ENCODE data around the gene MYBPH. TPM values are rescaled to one million over a fixed set of nuclear protein-coding genes. Genes with fewer than 3 reads are reported as not detected.

MYBPH gene
- total RNA-seq, 4 donors from 2014 or later: not detected

GRCh38 chr1:203131548-203132200, 44.0 kb downstream of the MYBPH start:
- no peak for DNase-seq (ENCODE audit: low spot score in 2 of 2)
- Histone ChIP-seq H3K27ac (no peak overlapping the region), H3K4me3 (no peak overlapping the region), H3K9me3 (no peaks in the 10 kb centered on the region), H3K36me3 (no peaks in the 10 kb centered on the region), H3K27me3 (peaks cover 0 to 8% of the 10 kb centered on the region in 2 donors), H3K4me1 (peaks cover 0 to 39% (median 13%) of the 10 kb centered on the region in 4 donors)
- no peak for TF ChIP-seq CTCF (IDR thresholded peaks at IDR 0.05)
- 92 to 93% methylated on average over 8 to 9 of the region's 9 CpGs for WGBS, 2 donors

GRCh38 chr1:203130358-203130985, 45.2 kb downstream of the MYBPH start:
- H3K36me3 ChIP-seq: no peaks in the 10 kb centered on the region
- H3K4me3 ChIP-seq: no peak overlapping the region
- TF ChIP-seq EP300 (IDR thresholded peaks at IDR 0.05) (no peak), POLR2A (IDR thresholded peaks at IDR 0.05) (no peak), CTCF (IDR thresholded peaks at IDR 0.05) (no peak)
- no peak for DNase-seq (ENCODE audit: low spot score in 2 of 2)
- no peaks in the 10 kb centered on the region for H3K9me3 ChIP-seq
- H3K27ac ChIP-seq: no peak overlapping the region
- peaks cover 0 to 46% (median 13%) of the 10 kb centered on the region in 4 donors for H3K4me1 ChIP-seq
- peaks cover 0 to 17% of the 10 kb centered on the region in 2 donors for H3K27me3 ChIP-seq
- WGBS, 2 donors: 73 to 89% methylated on average over 3 of the region's 3 CpGs

DNA sequence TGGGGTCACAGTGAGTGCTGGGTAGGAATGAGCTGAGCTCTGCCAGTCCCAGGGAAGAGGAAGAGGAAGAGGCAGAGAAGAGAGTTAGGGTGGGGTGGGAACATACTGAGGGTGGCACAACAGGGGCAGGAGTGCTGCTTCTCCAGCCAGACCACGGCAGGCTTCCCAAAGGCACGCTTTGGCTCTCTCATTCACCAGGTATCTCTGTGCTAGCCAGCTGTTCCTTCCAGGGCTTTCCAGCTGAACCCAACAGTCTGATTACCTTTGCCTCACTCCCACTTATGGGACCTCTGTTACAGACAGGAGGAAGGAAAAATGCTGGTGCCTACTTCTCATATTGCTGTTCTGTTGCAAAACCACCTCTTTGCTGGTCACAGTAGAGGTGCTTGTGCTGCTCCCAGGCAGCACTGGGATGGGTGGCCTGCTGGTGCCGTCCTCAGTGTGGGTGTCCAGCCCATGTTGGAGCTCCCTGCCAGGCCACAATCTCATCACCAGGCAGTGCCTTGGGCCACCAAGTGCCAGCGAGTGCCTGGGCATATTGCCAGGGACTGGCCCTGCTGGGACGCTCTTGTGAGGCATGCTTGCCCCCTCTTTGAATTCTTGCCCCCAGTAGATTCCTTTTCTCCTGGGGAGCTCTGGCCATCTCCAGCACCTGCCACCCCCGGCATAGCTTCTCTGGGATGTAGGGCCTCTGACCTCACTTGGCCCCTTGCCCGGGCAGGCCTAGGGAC, 46.0 kb downstream of the MYBPH start:
- no peak overlapping the region for H3K4me3 ChIP-seq
- no peak for DNase-seq (ENCODE audit: low spot score in 2 of 2)
- TF ChIP-seq POLR2A (IDR thresholded peaks at IDR 0.05) (no peak), EP300 (IDR thresholded peaks at IDR 0.05) (no peak)
- peaks cover 0 to 24% of the 10 kb centered on the region in 2 donors for H3K27me3 ChIP-seq
- no peaks in the 10 kb centered on the region for H3K9me3 ChIP-seq
- peaks cover 0 to 46% (median 13%) of the 10 kb centered on the region in 4 donors for H3K4me1 ChIP-seq
- peak overlapping the region in 1 of 4 donors; percentile 17 for H3K27ac ChIP-seq
- H3K36me3 ChIP-seq: no peaks in the 10 kb centered on the region
- WGBS, 2 donors: 41 to 55% methylated on average over 4 to 7 of the region's 7 CpGs

DNA sequence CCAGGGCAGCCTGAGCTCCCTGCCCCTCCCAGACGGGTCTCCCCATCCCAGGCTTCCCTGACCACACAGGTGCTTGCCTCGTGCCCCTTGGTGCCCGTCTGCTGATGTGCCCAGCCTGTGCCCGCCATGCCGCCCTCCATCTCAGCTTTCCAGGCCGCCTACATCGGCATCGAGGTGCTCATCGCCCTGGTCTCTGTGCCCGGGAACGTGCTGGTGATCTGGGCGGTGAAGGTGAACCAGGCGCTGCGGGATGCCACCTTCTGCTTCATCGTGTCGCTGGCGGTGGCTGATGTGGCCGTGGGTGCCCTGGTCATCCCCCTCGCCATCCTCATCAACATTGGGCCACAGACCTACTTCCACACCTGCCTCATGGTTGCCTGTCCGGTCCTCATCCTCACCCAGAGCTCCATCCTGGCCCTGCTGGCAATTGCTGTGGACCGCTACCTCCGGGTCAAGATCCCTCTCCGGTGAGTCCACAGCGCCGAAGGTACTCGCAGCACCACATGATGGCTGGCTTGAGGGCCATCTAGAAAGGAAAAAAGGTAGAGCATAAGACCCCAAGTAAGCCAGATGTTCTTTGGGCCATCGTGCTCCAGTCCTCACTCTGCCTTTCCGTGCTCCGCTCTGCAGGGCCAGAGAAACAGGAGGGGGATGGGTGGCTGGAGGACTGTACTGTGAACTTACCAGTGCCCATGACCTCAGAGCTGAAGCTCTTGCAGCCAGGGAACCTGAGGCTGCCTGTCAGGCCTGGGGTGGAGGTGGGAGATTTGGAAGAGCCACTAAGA, 46.7 kb downstream of the MYBPH start:
- no peak overlapping the region for H3K27ac ChIP-seq
- H3K36me3 ChIP-seq: no peaks in the 10 kb centered on the region
- peaks cover 0 to 29% of the 10 kb centered on the region in 2 donors for H3K27me3 ChIP-seq
- H3K4me1 ChIP-seq: peaks cover 0 to 46% (median 13%) of the 10 kb centered on the region in 4 donors
- WGBS, 2 donors: 91 to 92% methylated on average over 27 to 28 of the region's 29 CpGs
- TF ChIP-seq CTCF (IDR thresholded peaks at IDR 0.05): no peak
- no peak for TF ChIP-seq POLR2A (IDR thresholded peaks at IDR 0.05)
- TF ChIP-seq EP300 (IDR thresholded peaks at IDR 0.05): no peak
- no peaks in the 10 kb centered on the region for H3K9me3 ChIP-seq
- no peak for DNase-seq (ENCODE audit: low spot score in 2 of 2)
- H3K4me3 ChIP-seq: no peak overlapping the region

- TF ChIP-seq CTCF (IDR thresholded peaks at IDR 0.05): no peak
- no peak for TF ChIP-seq EP300 (IDR thresholded peaks at IDR 0.05)
- no peak for TF ChIP-seq POLR2A (IDR thresholded peaks at IDR 0.05)
- Histone ChIP-seq H3K4me1 (peaks cover 0 to 46% (median 13%) of the 10 kb centered on the region in 4 donors), H3K9me3 (no peaks in the 10 kb centered on the region), H3K27me3 (peaks cover 0 to 33% of the 10 kb centered on the region in 2 donors), H3K36me3 (no peaks in the 10 kb centered on the region), H3K4me3 (peak overlapping the region in 3 of 4 donors; percentile 28 to 46 (median 30)), H3K27ac (peak overlapping the region in 1 of 4 donors; percentile 11)
- DNase-seq (ENCODE audit: low spot score in 2 of 2): no peak
- 21 to 44% methylated on average over 6 to 7 of the region's 7 CpGs for WGBS, 2 donors
Observed at GRCh38 chr1:203128431-203128715, 47.3 kb downstream of the MYBPH start.
